Activated CD4-positive, CD25-positive, alpha-beta regulatory T cell treated with anti-CD3 and anti-CD28 coated beads, Interleukin-2, amount 50 U/mL, for 16 hours (primary cell): ENCODE data around the gene IRS1.

Source experiments
- DNase-seq: peaks from one replicate; pipeline ENCODE4 v3.0.0-alpha.2; 2020; ENCODE audit warnings: low read depth, low spot score

The IRS1 gene

GRCh38 chr2:226725126-226725860, 74.3 kb downstream of the IRS1 start:
- DNase-seq = no peak

- no peak for DNase-seq
Observed at GRCh38 chr2:226721541-226721940, 78.1 kb downstream of the IRS1 start.

GRCh38 chr2:226720948-226721347, 78.7 kb downstream of the IRS1 start:
- DNase-seq = no peak

- no peak for DNase-seq
Observed at GRCh38 chr2:226717719-226718118, 81.9 kb downstream of the IRS1 start.

- DNase-seq = no peak
Observed at GRCh38 chr2:226716126-226716525, 83.5 kb downstream of the IRS1 start.

- DNase-seq = no peak
Observed at GRCh38 chr2:226715347-226715990, 84.2 kb downstream of the IRS1 start.

GRCh38 chr2:226712941-226713340, 86.7 kb downstream of the IRS1 start:
- no peak for DNase-seq

- no peak for DNase-seq
Observed at GRCh38 chr2:226711606-226712296, 87.9 kb downstream of the IRS1 start.

GRCh38 chr2:226707499-226707898, 92.1 kb downstream of the IRS1 start:
- DNase-seq = no peak

GRCh38 chr2:226705965-226706364, 93.7 kb downstream of the IRS1 start:
- no peak for DNase-seq

GRCh38 chr2:226705133-226705886, 94.3 kb downstream of the IRS1 start:
- DNase-seq = no peak

- DNase-seq = no peak
Observed at GRCh38 chr2:226703514-226703913, 96.1 kb downstream of the IRS1 start.

- no peak for DNase-seq
Observed at GRCh38 chr2:226702376-226702775, 97.2 kb downstream of the IRS1 start.

GRCh38 chr2:226701052-226701451, 98.6 kb downstream of the IRS1 start:
- no peak for DNase-seq

- DNase-seq = no peak
Observed at GRCh38 chr2:226699321-226699720, 100.3 kb downstream of the IRS1 start.

- no peak for DNase-seq
Observed at GRCh38 chr2:226698671-226699070, 100.9 kb downstream of the IRS1 start.

- no peak for DNase-seq
Observed at GRCh38 chr2:226694586-226695284, 104.9 kb downstream of the IRS1 start.

- no peak for DNase-seq
Observed at GRCh38 chr2:226694149-226694548, 105.5 kb downstream of the IRS1 start.

GRCh38 chr2:226693521-226693920, 106.1 kb downstream of the IRS1 start:
- no peak for DNase-seq

GRCh38 chr2:226692521-226693126, 107.0 kb downstream of the IRS1 start:
- DNase-seq = no peak

- no peak for DNase-seq
Observed at GRCh38 chr2:226691255-226691654, 108.4 kb downstream of the IRS1 start.
